ENCODE measurements around the gene RDH12.
"Not testable (repeated sequence)": the region's sequence is repeated elsewhere in the genome, so short reads cannot be mapped to it uniquely, and the experiment has no call there.

DNA sequence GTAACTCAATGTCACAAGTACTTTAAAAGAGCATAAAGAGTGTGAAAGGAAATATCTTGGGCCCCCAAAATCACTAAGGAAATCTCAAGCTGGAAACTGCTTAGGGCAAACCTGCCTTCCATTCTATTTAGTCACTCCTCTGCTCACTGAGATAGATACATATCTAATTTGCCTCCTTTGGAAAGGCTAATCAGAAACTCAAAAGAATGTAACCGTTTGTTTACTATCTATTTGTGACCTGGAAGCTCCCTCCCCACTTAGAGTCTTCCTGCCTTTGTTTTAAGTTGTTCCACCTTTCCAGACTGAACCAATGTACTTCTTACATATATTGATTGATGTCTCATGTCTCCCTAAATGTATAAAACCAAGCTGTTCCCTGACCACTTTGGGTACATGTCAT lies 8.1 kb downstream of the RDH12 start:
- not testable (repeated sequence) for TF ChIP-seq EZH2 (IDR thresholded peaks at IDR 0.05; ENCODE audit: borderline replicate concordance, low read length)
- TF ChIP-seq, protein P1, sequence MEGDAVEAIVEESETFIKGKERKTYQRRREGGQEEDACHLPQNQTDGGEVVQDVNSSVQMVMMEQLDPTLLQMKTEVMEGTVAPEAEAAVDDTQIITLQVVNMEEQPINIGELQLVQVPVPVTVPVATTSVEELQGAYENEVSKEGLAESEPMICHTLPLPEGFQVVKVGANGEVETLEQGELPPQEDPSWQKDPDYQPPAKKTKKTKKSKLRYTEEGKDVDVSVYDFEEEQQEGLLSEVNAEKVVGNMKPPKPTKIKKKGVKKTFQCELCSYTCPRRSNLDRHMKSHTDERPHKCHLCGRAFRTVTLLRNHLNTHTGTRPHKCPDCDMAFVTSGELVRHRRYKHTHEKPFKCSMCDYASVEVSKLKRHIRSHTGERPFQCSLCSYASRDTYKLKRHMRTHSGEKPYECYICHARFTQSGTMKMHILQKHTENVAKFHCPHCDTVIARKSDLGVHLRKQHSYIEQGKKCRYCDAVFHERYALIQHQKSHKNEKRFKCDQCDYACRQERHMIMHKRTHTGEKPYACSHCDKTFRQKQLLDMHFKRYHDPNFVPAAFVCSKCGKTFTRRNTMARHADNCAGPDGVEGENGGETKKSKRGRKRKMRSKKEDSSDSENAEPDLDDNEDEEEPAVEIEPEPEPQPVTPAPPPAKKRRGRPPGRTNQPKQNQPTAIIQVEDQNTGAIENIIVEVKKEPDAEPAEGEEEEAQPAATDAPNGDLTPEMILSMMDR (IDR thresholded peaks at IDR 0.05; ENCODE audit: low read length) = not testable (repeated sequence)

All from OCI-LY1 (cell line).